Measurements from ENCODE around the gene MBD2. TPM values are rescaled to one million over a fixed set of nuclear protein-coding genes. Genes with fewer than 3 reads are reported as not detected.
A peak's percentile ranks its signal among the peaks of the same experiment; 100 is the strongest.

The MBD2 gene, protein sequence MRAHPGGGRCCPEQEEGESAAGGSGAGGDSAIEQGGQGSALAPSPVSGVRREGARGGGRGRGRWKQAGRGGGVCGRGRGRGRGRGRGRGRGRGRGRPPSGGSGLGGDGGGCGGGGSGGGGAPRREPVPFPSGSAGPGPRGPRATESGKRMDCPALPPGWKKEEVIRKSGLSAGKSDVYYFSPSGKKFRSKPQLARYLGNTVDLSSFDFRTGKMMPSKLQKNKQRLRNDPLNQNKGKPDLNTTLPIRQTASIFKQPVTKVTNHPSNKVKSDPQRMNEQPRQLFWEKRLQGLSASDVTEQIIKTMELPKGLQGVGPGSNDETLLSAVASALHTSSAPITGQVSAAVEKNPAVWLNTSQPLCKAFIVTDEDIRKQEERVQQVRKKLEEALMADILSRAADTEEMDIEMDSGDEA
- total RNA-seq: 18.8 and 26.2 TPM in 2 replicates

DNA sequence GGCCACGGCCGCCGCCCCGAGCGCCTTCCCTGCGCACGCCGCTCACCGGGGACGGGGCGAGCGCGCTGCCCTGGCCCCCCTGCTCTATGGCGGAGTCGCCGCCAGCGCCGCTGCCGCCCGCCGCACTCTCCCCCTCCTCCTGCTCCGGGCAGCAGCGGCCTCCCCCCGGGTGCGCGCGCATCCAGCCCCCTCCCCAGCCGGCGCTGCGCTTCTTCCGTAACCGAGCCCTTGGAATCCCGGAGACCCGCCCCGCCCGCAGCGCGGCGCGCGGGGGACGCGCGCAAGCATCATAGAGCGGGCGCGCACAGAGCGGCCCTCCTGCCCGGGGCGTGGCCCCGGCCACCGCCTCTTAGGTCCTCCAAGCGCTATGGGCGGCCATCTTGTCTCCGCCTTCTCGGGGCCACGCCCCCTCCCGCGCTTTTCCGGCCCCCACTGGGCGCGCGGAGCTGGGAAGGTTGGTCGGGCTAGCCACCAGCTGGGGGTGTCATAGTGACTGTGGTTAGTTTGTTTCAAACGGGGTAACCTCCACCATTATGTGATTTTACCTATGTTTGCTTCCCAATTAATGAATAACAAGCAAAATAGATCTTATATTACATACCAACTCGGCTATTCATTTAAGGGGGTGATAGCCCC is at the start of gene MBD2:
Gene MBD2 (minus strand): TSS at position 291 of the 636 bp plus-strand sequence. CDS start 110 bp downstream, at position 181.

Small RNAs within 50 kb of the gene (small RNA-seq; reads per million reads assigned to genes)
- 157 reads per million, percentile 99 among the genes with 10 or more reads in this experiment for gene SNORA37 (ENCODE audit: low replicate concordance)

Other genes starting within 250 kb of the MBD2 start
- gene POLI, start 44.8 kb upstream of the MBD2 start, total RNA-seq: 25.2 and 26.9 TPM in 2 replicates
- not detected in 2 replicates for gene STARD6, start 133.2 kb upstream of the MBD2 start, total RNA-seq
- gene C18orf54, start 133.2 kb upstream of the MBD2 start, total RNA-seq: 0.66 and 8.9 TPM in 2 replicates

Measured in placental pericyte (primary cell).